Measurements from ENCODE around the gene TPH1.
"Not testable (repeated sequence)": the region's sequence is repeated elsewhere in the genome, so short reads cannot be mapped to it uniquely, and the experiment has no call there.

TPH1 gene

GRCh38 chr11:18022419-18022818, 23.6 kb downstream of the TPH1 start:
- DNase-seq (ENCODE audit: low read depth in 2 of 2) = no peak

GRCh38 chr11:18019650-18020049, 26.4 kb downstream of the TPH1 start:
- no peak for DNase-seq (ENCODE audit: low read depth in 2 of 2)

DNA sequence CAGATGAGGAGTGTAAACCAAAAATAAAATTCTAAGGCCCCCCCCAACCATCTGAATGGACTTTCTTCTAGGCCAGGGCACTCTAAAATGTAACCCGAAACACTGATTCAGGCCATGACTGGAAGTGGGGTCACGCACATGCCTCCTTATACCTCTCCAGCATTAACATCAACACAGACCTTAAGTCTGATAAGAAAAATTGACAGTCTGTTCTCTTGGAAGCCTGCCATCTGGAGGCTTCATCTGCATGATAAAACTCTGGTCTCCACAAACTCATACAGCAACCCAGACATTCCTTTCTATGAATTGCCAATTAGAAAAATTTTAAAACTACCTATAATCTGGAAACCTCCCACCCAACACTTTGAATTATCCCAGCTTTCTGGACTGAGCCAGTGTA, 29.3 kb downstream of the TPH1 start:
- no peak for DNase-seq (ENCODE audit: low read depth in 2 of 2)

GRCh38 chr11:18014876-18015275, 31.2 kb downstream of the TPH1 start:
- no peak for DNase-seq (ENCODE audit: low read depth in 2 of 2)

DNA sequence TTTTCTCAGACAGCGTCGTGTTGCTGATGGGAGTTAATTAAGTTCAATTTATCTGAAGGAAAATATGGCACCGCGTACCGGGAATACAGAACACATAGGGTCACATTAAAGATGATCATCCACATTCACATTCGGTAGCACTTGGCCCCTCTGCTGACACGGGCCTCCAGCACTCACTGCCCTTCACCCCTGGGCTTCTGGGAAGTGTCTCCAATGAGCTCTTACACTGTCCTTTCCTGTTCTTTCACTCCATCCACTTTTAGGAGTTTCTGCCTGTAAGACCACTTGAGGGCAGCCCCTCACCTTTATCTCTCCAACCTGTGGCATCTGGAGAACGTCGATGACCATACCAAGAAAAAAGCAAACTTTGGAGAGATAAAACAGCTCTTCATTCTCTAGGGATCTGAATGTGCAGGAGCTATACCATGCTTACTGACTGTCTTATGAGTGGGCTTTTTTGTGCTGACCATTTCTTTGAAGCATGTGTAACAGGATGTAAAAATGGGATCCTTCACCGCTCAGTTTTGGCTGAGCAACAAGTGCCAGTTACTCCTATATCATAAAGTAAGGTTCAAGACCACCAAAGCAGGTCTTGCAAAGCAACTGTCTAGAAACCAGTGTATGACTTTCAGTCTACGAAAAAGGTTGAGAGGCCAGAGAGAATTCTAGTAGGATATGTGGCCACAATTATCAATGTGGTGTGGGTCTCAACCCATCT, 32.1 kb downstream of the TPH1 start:
- DNase-seq (ENCODE audit: low read depth in 2 of 2) = no peak

- DNase-seq (ENCODE audit: low read depth in 2 of 2) = peak; percentile 60 to 64
These were observed 32.9 kb downstream of the TPH1 start, which contains the start of gene SERGEF for GRCh38 chr11:18012906-18013781. SERGEF (minus strand) TSS chr11:18013047; CDS start chr11:18013010, 37 bp downstream.

- no peak for DNase-seq (ENCODE audit: low read depth in 2 of 2)
These were observed 33.8 kb downstream of the TPH1 start for GRCh38 chr11:18012122-18012905.

GRCh38 chr11:18011633-18012032, 34.4 kb downstream of the TPH1 start:
- DNase-seq (ENCODE audit: low read depth in 2 of 2) = no peak

DNA sequence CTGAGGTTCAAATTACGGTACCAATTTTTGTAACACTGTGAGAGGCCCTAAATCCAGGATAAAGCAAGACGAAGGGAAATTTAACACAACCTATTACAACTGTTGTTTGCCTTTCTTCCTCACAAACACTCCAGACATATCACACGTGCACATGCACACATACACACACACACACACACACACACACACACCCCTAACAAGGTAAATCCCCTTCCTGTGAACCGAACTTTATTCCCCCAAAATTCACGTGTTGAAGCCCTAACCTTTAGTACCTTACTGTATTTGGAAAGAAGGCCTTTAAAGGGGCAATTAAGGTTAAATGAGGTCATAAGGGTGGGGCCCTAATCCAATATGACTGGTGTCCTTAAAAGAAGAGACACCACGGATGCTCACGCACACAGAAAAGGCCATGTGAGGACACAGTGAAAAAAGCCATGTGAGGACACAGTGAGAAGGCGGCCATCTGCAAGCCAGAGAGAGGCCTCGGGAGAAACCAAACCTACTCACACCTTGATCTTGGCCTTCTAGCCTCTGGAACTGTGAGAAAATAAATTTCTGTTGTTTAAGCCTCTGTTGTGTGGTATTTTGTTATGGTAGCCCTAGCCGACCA, 35.0 kb downstream of the TPH1 start:
- DNase-seq (ENCODE audit: low read depth in 2 of 2) = no peak

DNA sequence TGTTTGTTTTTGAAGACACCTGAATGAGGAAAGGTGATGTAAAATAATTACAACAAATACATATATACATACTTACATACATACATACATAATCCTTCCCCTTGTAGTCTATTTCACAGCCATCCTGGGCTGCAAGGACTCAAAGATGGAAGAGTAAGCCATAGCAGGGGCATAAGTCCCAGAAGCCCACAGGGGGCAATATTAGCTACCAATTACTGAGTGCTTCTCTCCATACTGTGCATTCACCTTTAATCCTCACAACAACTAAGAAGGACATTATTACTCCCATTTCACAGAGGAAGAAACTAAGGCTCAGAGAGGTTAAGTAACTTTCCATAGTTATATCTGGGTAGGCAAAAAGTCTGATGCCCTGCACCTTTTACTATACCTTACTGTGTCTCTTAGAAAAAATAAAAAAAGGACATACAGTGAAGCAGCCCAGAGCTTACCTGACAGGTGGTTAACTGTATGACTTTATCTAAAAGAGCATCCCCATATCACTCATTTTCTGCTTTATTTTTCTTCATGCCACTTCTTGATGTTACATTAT, 35.9 kb downstream of the TPH1 start:
- no peak for DNase-seq (ENCODE audit: low read depth in 2 of 2)

- DNase-seq (ENCODE audit: low read depth in 2 of 2) = no peak
These were observed 40.5 kb downstream of the TPH1 start for GRCh38 chr11:18005376-18006129.

- no peak for DNase-seq (ENCODE audit: low read depth in 2 of 2)
These were observed 44.9 kb downstream of the TPH1 start for GRCh38 chr11:18001191-18001590.

DNA sequence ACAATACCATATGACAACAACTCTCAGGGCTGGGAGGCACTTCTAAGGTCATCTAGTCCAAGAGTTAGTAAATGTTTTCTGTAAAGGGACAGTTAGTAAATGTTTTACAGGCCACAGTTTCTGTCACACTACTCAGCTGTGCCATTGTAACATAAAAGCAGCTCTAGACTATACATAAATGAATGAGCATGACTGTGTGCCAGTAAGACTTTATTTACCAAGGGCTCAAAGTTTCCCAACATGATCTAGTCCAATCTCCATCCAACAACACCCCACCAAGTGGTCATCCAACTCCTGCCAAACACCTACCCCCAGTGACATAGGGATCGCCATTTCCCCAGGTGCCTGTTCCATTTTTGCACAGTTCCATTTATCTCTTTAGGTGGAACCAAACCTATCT, 45.3 kb downstream of the TPH1 start:
- no peak for DNase-seq (ENCODE audit: low read depth in 2 of 2)

DNA sequence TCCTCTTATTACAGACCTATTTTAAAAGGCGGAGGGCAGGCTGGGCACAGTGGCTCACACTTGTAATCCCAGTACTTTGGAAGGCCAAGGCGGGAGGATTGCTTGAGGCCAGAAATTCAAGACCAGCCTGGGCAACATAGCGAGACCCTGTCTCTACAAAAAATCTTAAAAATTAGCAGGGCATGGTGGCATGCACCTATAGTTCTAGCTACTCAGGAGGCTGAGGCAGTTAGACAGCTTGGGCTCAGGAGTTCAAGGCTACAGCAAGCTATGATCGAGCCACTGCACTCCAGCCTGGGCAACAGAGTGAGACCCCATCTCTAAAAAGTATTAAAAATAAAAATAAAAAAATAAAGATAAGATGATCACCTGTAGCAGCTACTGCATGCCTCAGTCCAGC, 45.9 kb downstream of the TPH1 start:
- DNase-seq (ENCODE audit: low read depth in 2 of 2) = not testable (repeated sequence)

Data from fibroblast of skin of left biceps (primary cell).